Glutamatergic neuron (in vitro differentiated cells): ENCODE data around the gene FRMD3. TPM values are rescaled to one million over a fixed set of nuclear protein-coding genes. Genes with fewer than 3 reads are reported as not detected.

ENCODE experiments used
- DNase-seq: peaks from one replicate; pipeline ENCODE4 v3.0.0; 2022
- H3K27ac Mint-ChIP-seq: one replicate; pipeline ENCODE4 v1.8.0; 2020; ENCODE audit warnings: mild to moderate bottlenecking, mixed read lengths, inconsistent platforms; ENCODE audit not compliant: unreplicated experiment
- H3K27me3 Mint-ChIP-seq: one replicate; pipeline ENCODE4 v1.8.0; 2020; ENCODE audit warnings: mild to moderate bottlenecking, moderate library complexity, mixed read lengths, inconsistent platforms; ENCODE audit not compliant: unreplicated experiment
- H3K36me3 Mint-ChIP-seq: one replicate; pipeline ENCODE4 v1.8.0; 2020; ENCODE audit warnings: mild to moderate bottlenecking, mixed read lengths, inconsistent platforms; ENCODE audit not compliant: unreplicated experiment
- H3K4me1 Mint-ChIP-seq: one replicate; pipeline ENCODE4 v1.8.0; 2020; ENCODE audit warnings: mild to moderate bottlenecking, low read depth, mixed read lengths, inconsistent platforms; ENCODE audit not compliant: unreplicated experiment
- H3K4me3 Mint-ChIP-seq: one replicate; pipeline ENCODE4 v1.8.0; 2020; ENCODE audit warnings: mild to moderate bottlenecking, mixed read lengths, inconsistent platforms; ENCODE audit not compliant: unreplicated experiment
- H3K9me3 Mint-ChIP-seq: one replicate; pipeline ENCODE4 v1.8.0; 2020; ENCODE audit warnings: mild to moderate bottlenecking, moderate library complexity, mixed read lengths, inconsistent platforms; ENCODE audit not compliant: unreplicated experiment
- total RNA-seq: library from RNA; stranded (reverse); fragmentation: NEBNext Ultra II Directional; extraction: Animal tissue kit (Norgen Biotek cat#: 25700); gene quantifications from one replicate; pipeline ENCODE4 v1.2.1, GENCODE V29; 2021; ENCODE audit not compliant: unreplicated experiment
- TF ChIP-seq, protein P1 (sequence below): fragments of 200-600 bp; sonication (generic); IDR thresholded peaks from one replicate; pipeline ENCODE4 v1.5.0; 2021; ENCODE audit not compliant: partially characterized antibody, unreplicated experiment

FRMD3 gene
- total RNA-seq, 1 donor from 2014 or later: 20.7 TPM

DNA sequence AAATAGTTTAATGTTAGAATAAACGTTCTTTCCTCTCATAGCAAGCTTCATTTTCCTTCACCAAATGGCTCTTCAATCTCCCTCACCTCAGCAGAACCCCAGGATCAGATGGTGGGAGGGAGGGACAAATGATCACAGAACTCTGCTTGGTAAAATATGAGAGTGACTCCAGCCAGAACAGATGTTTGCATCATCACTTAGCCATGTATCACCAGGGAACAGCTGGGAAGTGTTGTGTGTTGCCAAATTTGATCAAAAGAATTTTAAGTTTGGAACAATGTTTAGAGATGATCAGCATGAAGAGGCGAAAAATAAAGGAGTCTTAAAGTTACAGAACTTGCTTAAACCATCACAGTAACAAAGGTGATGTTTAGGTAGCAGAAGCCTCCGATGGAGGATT lies 115.7 kb downstream of the FRMD3 start:
- Mint-ChIP-seq H3K27me3 (peaks cover 10% of the 10 kb centered on the region), H3K9me3 (no peaks in the 10 kb centered on the region), H3K36me3 (peaks cover 3% of the 10 kb centered on the region), H3K4me1 (peaks cover 3% of the 10 kb centered on the region), H3K27ac (no peak overlapping the region), H3K4me3 (no peak overlapping the region)
- TF ChIP-seq, protein P1, sequence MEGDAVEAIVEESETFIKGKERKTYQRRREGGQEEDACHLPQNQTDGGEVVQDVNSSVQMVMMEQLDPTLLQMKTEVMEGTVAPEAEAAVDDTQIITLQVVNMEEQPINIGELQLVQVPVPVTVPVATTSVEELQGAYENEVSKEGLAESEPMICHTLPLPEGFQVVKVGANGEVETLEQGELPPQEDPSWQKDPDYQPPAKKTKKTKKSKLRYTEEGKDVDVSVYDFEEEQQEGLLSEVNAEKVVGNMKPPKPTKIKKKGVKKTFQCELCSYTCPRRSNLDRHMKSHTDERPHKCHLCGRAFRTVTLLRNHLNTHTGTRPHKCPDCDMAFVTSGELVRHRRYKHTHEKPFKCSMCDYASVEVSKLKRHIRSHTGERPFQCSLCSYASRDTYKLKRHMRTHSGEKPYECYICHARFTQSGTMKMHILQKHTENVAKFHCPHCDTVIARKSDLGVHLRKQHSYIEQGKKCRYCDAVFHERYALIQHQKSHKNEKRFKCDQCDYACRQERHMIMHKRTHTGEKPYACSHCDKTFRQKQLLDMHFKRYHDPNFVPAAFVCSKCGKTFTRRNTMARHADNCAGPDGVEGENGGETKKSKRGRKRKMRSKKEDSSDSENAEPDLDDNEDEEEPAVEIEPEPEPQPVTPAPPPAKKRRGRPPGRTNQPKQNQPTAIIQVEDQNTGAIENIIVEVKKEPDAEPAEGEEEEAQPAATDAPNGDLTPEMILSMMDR: no peak
- no peak for DNase-seq

DNA sequence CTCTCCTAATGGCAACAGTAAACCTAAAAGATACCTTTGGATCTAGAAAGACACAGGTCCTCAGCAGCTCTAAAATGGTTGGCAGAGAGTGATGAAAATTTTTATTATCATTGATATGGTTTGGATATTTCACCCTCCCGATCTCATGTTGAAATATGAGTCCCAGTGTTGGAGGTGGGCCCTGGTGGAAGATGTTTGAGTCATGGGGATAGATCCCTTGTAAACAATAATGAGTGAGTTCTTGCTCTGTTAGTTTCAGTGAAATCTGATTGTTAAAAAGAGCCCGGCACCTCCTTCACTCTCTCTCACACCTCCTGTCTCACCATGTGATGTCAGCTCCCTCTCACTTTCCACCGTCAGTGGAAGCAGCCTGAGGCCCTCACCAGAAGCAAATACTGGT lies 117.7 kb downstream of the FRMD3 start:
- Mint-ChIP-seq H3K9me3 (peaks cover 4% of the 10 kb centered on the region), H3K27me3 (peaks cover 5% of the 10 kb centered on the region), H3K27ac (no peak overlapping the region), H3K4me3 (no peak overlapping the region), H3K36me3 (peaks cover 3% of the 10 kb centered on the region), H3K4me1 (peaks cover 12% of the 10 kb centered on the region)
- no peak for DNase-seq
- TF ChIP-seq, protein P1: no peak

DNA sequence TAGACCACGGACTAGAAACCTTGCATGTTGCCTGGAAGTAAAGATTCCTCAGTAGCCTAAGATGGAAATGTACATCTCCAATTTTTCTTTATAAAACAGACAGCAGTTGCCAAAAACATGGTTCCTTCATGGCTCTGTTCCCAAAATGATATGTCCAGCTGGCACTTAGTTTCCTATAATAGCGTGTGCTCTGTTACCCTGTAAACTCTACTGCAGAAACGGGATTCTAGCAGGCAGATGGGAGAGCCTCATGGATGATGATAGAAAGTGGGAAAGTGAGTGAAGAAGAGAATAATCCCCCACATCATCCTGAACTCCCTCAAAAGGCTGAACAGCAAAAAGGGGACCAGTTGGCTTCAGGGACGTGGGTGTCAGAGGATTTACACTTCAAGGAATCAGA lies 118.2 kb downstream of the FRMD3 start:
- no peak overlapping the region for H3K4me3 Mint-ChIP-seq
- peaks cover 3% of the 10 kb centered on the region for H3K36me3 Mint-ChIP-seq
- no peak overlapping the region for H3K27ac Mint-ChIP-seq
- H3K9me3 Mint-ChIP-seq: peaks cover 4% of the 10 kb centered on the region
- H3K4me1 Mint-ChIP-seq: peaks cover 12% of the 10 kb centered on the region
- TF ChIP-seq, protein P1: no peak
- H3K27me3 Mint-ChIP-seq: peaks cover 5% of the 10 kb centered on the region
- DNase-seq: no peak

DNA sequence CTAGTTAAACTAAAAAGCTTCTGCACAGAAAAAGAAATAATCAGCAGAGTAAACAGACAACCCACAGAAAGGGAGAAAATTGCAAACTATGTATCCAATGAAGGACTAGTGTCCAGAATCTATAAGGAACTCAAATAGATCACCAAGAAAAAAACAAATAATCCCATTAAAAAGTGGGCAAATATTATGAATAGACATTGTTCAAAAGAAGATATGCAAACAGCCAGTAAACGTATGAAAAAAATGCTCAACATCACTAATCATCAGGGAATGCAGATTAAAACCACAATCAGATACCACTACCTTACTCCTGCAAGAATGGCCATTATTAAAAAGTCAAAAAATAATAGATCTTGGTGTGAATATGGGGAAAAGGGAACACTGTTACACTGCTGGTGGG lies 119.9 kb downstream of the FRMD3 start:
- TF ChIP-seq, protein P1: no peak
- peaks cover 3% of the 10 kb centered on the region for H3K36me3 Mint-ChIP-seq
- H3K27ac Mint-ChIP-seq: no peak overlapping the region
- DNase-seq: no peak
- peaks cover 12% of the 10 kb centered on the region for H3K4me1 Mint-ChIP-seq
- H3K4me3 Mint-ChIP-seq: no peak overlapping the region
- H3K27me3 Mint-ChIP-seq: peaks cover 5% of the 10 kb centered on the region
- H3K9me3 Mint-ChIP-seq: peaks cover 4% of the 10 kb centered on the region

DNA sequence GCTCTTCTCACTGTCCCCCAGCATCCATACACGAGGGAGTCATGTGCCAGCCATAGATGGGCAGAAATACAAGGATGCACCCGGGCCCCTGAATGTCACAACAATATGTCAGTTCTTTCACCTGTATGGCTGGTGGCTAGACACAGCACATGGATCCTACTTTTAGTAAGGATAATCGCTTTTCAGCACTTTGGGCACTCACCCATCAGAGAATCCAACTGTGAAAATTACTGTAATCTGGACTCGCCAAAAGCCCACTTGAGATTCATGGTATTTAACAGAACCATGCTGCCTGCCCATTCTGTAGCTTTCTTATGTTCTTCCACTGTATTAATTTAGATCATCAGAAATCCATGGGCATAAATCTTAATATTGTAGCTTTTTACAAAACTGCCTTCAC lies 124.8 kb downstream of the FRMD3 start:
- Mint-ChIP-seq H3K36me3 (no peaks in the 10 kb centered on the region), H3K27me3 (peaks cover 1% of the 10 kb centered on the region), H3K4me3 (no peak overlapping the region), H3K4me1 (peaks cover 12% of the 10 kb centered on the region), H3K27ac (no peak overlapping the region), H3K9me3 (peaks cover 4% of the 10 kb centered on the region)
- no peak for DNase-seq
- TF ChIP-seq, protein P1: no peak
